GM18526 (cell line): ENCODE data around the gene TLNRD1.

Experiments
- POLR2A ChIP-seq: IDR thresholded peaks from 3 replicates; pipeline ENCODE4 v1.6.1; 2011; ENCODE audit not compliant: insufficient read length; ENCODE audit errors: extremely low read depth

TLNRD1 gene

DNA sequence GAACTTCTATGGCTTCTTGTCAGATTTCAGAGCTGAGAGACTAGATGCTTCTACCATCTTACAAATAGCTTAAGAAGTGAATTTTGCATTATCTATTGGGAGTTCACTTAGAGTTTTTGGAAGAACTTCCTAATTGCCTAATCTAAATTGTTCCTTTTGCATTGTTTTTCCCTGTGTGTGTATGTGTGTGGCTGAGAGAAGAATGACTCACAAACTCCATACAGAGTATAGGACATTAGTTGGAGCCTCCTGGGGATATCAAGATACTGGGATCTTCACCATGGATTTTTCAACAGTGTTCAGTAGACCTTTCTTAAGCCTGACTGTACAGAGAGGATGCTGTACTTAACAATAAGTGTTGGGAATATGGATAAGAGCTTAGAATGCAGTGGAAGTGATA lies 10.9 kb downstream of the TLNRD1 start:
- TF ChIP-seq POLR2A, result no peak

DNA sequence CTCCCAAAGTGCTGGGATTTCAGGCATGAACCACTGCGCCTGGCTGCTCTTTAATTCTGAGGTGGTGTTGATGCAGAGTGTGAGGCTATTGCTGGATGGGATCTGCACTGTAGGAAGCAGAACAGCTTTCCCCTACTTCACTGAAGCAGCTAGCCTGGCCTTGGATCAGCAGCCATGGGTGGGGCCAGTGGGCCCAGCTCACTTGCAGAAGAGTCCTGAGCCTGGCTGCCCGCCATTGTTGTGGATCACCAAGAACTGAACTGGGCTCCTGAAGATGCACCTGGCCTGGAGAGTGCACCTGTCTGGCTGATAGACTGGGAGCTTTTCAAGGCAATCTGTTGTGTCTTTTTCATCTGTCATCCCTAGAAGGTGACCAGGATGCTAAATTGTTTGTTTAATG lies 11.9 kb downstream of the TLNRD1 start:
- no peak for TF ChIP-seq POLR2A

DNA sequence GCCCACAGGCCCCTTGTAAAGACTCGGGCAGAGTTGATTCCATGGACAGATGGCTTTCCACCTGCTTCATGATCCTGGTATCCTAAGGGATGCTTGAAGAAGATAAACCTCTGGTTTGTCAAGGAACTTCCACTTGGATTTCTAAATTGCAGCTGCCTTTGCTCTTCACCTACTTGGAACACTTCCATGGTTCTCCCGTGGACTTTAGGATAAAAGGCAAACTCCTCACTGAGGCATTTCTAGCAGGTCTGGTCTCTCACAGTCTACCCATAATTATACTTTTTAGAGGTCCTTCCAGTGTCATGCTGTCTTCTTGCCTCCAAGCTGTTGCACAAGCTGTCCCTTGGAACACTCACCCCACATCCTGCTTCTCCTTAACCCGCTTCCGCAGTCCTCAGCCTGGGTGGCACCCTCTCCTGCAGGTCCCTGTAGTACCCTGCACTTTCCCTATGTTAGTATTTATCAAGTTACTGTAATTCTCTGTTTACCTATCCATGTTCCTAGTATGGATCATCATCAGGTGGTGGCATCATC lies 12.7 kb downstream of the TLNRD1 start:
- TF ChIP-seq POLR2A, result no peak

DNA sequence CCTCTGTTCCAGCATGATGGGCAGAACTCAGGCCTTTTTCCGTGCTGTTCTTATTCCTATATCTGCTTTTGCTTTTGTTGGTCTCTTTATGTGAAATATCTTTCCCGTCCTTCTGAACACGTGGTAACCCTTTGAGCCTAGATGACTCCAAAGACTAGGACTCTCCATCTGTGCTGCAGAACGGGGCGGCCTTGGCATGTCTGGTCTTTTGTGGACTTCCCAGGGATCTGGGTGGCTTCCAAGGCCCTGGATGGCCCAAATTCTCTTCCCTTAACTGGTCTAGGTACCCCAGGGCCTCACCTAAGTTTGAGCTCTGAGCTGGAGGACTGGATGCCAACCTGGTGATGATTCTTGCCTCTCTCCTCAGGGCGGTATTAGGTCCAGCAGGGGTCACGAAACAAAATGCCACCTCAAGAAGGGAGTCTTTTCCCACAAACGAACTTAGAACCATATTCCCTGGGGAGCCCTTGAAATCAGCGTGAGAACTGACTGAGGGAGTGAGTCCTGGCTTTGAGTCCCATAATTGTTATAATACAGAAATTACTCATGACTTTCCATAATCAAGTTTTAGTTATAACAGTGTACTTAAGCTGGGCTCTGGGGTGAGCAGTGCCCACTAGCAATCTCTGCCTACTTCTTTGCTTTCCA lies 13.8 kb downstream of the TLNRD1 start:
- TF ChIP-seq POLR2A, result no peak

DNA sequence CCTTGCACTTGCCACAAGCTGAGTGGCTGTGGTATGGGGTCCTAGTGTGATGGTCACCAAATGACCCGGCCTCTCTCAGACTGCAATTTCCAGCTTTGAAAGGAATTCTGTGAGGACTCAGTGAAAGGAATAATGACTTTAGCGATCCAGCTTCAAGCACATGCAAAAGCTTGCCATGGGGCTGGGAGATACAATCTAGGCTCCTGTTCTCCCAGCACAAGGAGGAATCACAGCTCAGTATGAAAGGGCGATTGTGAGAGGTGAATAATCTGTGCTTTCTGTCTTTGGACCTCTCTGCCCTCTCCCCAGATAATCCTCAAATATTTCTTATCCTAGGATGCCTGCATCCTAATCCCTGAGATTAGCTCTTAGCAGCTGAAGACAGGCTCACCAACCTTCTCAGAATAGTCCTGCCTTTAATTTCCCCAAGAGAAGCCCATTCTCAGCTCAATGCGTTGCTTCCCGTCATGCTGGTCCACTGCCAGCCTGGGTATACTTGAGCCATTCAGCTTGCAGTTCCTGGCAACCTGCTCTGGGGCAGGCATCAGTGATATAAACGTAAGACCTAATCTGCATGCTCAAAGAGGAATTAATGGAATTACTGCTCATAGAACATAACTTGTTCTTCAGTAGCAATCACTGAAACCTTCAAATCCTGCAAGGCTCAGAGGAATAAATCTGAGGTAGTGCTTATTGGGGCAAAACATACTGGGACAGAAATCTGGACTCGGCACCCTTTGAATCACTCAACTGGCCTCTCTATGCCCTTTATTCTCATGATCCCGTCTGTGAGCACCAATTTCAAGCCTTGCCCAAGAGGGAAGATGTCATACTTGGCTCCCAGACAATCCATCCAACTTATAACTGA lies 15.1 kb downstream of the TLNRD1 start:
- no peak for TF ChIP-seq POLR2A

GRCh38 chr15:81016489-81017068 lies 15.9 kb downstream of the TLNRD1 start:
- TF ChIP-seq POLR2A, result no peak

DNA sequence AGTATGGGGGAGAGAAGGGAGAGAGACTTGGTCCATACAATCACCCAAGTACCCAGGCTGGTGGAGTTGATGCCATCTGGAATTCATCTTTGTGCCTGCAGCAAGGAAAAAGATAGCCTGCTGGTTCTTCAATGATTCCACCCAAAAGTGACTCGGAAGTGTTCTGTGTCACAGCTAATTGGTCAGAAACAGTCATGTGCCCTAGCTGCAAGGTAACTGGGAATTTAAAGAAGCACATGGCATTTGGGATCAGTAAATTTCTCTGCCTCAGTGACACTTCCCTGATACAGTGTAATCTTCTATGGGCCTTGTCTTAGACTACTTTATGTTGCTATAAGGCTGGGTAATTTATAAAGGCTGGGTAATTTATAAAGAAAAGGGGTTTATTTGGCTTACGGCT lies 17.5 kb downstream of the TLNRD1 start:
- no peak for TF ChIP-seq POLR2A

- TF ChIP-seq POLR2A, result no peak
These were observed 20.6 kb downstream of the TLNRD1 start for GRCh38 chr15:81021321-81021720.

GRCh38 chr15:81023483-81024264 lies 23.0 kb downstream of the TLNRD1 start:
- no peak for TF ChIP-seq POLR2A

DNA sequence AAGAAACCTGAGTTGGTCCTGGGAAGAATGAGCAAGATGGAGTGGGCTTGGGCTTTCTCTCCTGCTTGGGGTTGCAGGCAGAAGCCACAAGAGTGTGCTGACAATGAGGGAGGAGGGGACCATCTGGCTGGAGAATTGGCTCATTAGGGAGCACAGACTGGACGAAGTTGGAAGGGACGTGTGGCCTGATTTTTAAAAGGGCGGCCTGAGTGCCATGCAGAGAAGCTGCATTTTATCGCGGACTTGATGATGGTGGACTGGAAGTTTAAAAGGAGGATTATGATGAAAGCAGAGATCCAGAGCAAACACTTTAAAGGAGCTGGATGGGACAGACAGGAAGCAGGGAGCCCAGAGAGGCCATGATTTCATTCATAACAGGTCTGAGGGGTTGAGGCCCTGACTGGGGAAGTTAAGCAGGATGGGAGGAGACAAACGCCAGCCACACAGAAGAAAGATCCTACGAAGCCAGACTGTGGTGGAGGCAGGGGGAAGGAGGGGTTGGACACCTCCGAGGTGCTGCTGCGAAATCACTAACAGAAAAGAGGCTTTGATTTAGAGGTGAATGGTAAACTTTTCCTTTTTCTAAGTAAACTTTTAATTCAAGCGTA lies 23.6 kb downstream of the TLNRD1 start:
- no peak for TF ChIP-seq POLR2A

- no peak for TF ChIP-seq POLR2A
These were observed 24.2 kb downstream of the TLNRD1 start for GRCh38 chr15:81024936-81025335.

DNA sequence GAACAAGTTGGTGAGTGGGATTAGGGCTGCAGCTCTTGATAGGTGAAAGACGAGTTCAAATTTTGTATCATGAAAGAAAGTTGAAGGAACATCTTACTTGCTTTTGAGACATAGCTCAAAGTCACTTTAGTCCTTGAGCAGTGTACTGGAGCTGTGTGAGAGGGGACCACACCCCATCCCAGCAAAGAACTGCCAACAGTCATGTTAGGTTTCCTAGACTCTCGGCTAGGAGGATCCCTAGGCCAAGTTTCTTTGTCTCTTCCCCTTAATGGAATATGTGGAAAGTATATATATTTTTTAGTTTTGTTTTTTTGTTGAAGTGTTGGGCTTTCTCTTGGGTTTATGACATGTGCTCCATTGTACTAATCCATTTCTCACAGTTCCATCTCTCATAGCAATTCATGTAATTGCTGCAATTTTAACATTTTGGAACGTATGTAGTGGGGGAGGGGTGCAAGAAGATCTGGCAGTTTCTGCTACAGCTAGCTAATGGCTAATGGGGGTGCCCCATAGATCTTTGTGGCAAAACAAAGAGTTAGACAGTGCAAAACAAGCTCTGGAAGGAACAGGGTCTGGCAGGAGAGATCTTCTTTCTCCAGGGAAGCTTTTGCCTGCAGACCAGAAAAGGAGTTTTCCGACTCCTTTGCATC lies 25.1 kb downstream of the TLNRD1 start:
- no peak for TF ChIP-seq POLR2A

DNA sequence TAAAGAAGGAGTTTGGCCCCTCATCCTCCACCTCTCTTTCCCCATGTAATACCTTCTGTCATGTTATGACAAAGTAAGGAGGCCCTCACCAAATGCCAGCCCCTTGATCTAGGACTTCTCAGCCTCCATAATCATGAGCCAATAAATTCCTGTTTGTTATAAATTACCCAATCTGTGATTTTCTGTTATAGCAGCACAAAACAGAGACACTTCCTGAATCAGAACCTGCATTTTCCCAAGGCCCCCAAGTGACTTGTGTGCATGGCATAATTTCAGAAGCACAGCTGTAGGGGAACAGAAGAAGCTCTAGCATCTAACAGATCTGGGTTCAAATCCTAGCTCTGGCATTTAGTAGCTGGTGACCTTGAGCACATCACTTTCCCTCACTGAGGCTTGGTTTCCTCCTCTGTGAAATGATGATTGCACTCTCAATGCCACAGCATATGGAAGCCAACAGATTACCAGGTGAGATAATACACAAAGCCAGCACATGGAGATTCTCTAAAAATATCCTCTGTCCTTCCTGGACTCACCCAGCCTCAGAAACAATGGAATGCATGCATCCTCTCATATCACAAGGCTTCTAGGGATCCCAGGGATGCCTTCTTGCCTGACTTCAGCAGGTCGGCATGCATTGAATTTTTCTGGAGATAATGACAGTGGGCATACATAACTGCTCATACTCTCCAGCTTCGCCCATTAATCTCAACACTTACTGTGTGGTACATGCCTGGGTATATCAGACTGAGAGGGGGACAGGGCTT lies 26.3 kb downstream of the TLNRD1 start:
- TF ChIP-seq POLR2A, result no peak
